H1 (cell line): Measurements from ENCODE around the gene PROCR. TPM values are rescaled to one million over a fixed set of nuclear protein-coding genes. Genes with fewer than 3 reads are reported as not detected.

Experiments used
- CTCF ChIA-PET: fragments of 300-600 bp; sonication (Branson Sonifier 250); formaldehyde crosslinking; loops from one replicate; lab custom pipeline; 2021; ENCODE audit not compliant: partially characterized antibody; lab: Charles Lee
- POLR2A ChIA-PET: fragments of 300-600 bp; sonication (Branson Sonifier 250); formaldehyde crosslinking; loops from one replicate; lab custom pipeline; 2021; ENCODE audit warnings: inconsistent platforms; ENCODE audit not compliant: partially characterized antibody; lab: Charles Lee
- DNase-seq, 2 experiments: peaks; one replicate each; pipeline versions ENCODE4 v3.0.0 to v3.0.0-alpha.2; 2010 to 2022; ENCODE audit warnings: low spot score in 2 of 2, low read depth in 1 of 2, mixed read lengths in 1 of 2
- FAIRE-seq: peaks from 2 replicates; lab custom pipeline; 2011; peaks lifted over from hg19 to GRCh38; lab: Jason Lieb, UNC
- H2AFZ ChIP-seq: 2 replicates; pipeline ENCODE4 v1.8.1; 2012; ENCODE audit warnings: low read length, inconsistent platforms
- H2AK5ac ChIP-seq: 2 replicates; pipeline ENCODE4 v1.6.1; 2013; ENCODE audit warnings: low read depth, low read length
- H2BK120ac ChIP-seq: replicated peaks from 2 replicates; pipeline ENCODE3; 2013; ENCODE audit warnings: low read depth, low read length, inconsistent platforms
- H2BK12ac ChIP-seq: 2 replicates; pipeline ENCODE4 v1.6.1; 2013; ENCODE audit warnings: low read depth, low read length
- H2BK15ac ChIP-seq: 2 replicates; pipeline ENCODE4 v1.6.1; 2013; ENCODE audit warnings: low read length
- H2BK20ac ChIP-seq: 2 replicates; pipeline ENCODE4 v1.6.1; 2013; ENCODE audit warnings: low read length
- H2BK5ac ChIP-seq: 2 replicates; pipeline ENCODE4 v1.6.1; 2013; ENCODE audit warnings: low read depth, low read length
- H3K14ac ChIP-seq: 2 replicates; pipeline ENCODE4 v1.6.1; 2013; ENCODE audit warnings: inconsistent platforms; ENCODE audit not compliant: insufficient read length
- H3K18ac ChIP-seq: 2 replicates; pipeline ENCODE4 v1.6.1; 2013; ENCODE audit warnings: low read length; ENCODE audit errors: extremely low read depth
- H3K23ac ChIP-seq: 2 replicates; pipeline ENCODE4 v1.6.1; 2013; ENCODE audit warnings: inconsistent platforms; ENCODE audit not compliant: insufficient read length
- H3K23me2 ChIP-seq: 2 replicates; pipeline ENCODE4 v1.6.1; 2013; ENCODE audit warnings: low read depth, low read length
- H3K27ac ChIP-seq: 2 replicates; pipeline ENCODE4 v1.6.1; 2011; ENCODE audit warnings: low read depth, low read length, inconsistent platforms
- H3K27me3 ChIP-seq, 4 experiments: replicated peaks in 1 of 4; 1 replicate in 1 of 4; 2 replicates in 3 of 4; pipeline versions ENCODE4 v1.6.1 to v1.8.1; 2011 to 2013; ENCODE audit warnings: low read length in 3 of 4, mild to moderate bottlenecking in 3 of 4, inconsistent platforms in 2 of 4, mixed read lengths in 2 of 4, moderate library complexity in 1 of 4; ENCODE audit not compliant: control insufficient read depth in 3 of 4, insufficient read depth in 3 of 4; ENCODE audit errors: extremely low read depth in 1 of 4
- H3K36me3 ChIP-seq, 4 experiments: 2 replicates each; pipeline versions ENCODE4 v1.6.1 to v1.8.1; 2011 to 2013; ENCODE audit warnings: mild to moderate bottlenecking in 4 of 4, low read length in 3 of 4, moderate library complexity in 2 of 4, control low read depth in 1 of 4, inconsistent platforms in 1 of 4; ENCODE audit not compliant: insufficient read depth in 4 of 4, control insufficient read depth in 2 of 4
- H3K4ac ChIP-seq: replicated peaks from 2 replicates; pipeline ENCODE3; 2013; ENCODE audit warnings: low read length, low read depth, mixed read lengths, inconsistent platforms; ENCODE audit not compliant: insufficient read length
- H3K4me1 ChIP-seq, 4 experiments: replicated peaks in 1 of 4; 1 replicate in 1 of 4; 2 replicates in 3 of 4; pipeline versions ENCODE4 v1.6.1 to v1.8.1; 2011 to 2013; ENCODE audit warnings: low read length in 3 of 4, inconsistent platforms in 2 of 4, mixed read lengths in 1 of 4; ENCODE audit not compliant: insufficient read depth in 4 of 4, control insufficient read depth in 3 of 4
- H3K4me2 ChIP-seq, 2 experiments: 2 replicates each; pipeline versions ENCODE4 v1.6.1 to v1.8.1; 2011 to 2013; ENCODE audit warnings: low read depth in 2 of 2, low read length in 2 of 2, control low read depth in 1 of 2, inconsistent platforms in 1 of 2, mild to moderate bottlenecking in 1 of 2; ENCODE audit not compliant: insufficient read depth in 1 of 2
- H3K4me3 ChIP-seq, 4 experiments: fragments of 200-600, 300-600 bp in 1 of 4; sonication (generic), shearing (Covaris generic), sonication (Bioruptor Twin) in 1 of 4; 2 replicates each; pipeline versions ENCODE4 v1.5.1 to v1.8.1; 2011 to 2016; ENCODE audit warnings: low read length in 4 of 4, low read depth in 3 of 4, control low read depth in 2 of 4, inconsistent platforms in 2 of 4, mild to moderate bottlenecking in 2 of 4, mixed read lengths in 1 of 4, moderate library complexity in 1 of 4; ENCODE audit not compliant: insufficient read depth in 2 of 4; ENCODE audit errors: extremely low read depth in 1 of 4
- H3K56ac ChIP-seq: replicated peaks from 2 replicates; pipeline ENCODE3; 2013; ENCODE audit warnings: low read depth, mild to moderate bottlenecking, mixed read lengths, low read length, inconsistent platforms; ENCODE audit not compliant: insufficient read length
- H3K79me1 ChIP-seq: 2 replicates; pipeline ENCODE4 v1.6.1; 2013; ENCODE audit warnings: low read depth, low read length, control low read depth
- H3K79me2 ChIP-seq, 2 experiments: 2 replicates each; pipeline versions ENCODE4 v1.6.1 to v1.8.1; 2012 to 2013; ENCODE audit warnings: low read length in 2 of 2, mild to moderate bottlenecking in 2 of 2, inconsistent platforms in 1 of 2; ENCODE audit not compliant: insufficient read depth in 2 of 2, control insufficient read depth in 1 of 2
- H3K9ac ChIP-seq, 4 experiments: replicated peaks in 1 of 4; 1 replicate in 1 of 4; 2 replicates in 3 of 4; pipeline versions ENCODE4 v1.6.1 to v1.8.1; 2011 to 2013; ENCODE audit warnings: low read depth in 3 of 4, low read length in 3 of 4, control low read depth in 2 of 4, mild to moderate bottlenecking in 2 of 4, moderate library complexity in 2 of 4, inconsistent platforms in 1 of 4; ENCODE audit errors: extremely low read depth in 1 of 4
- H3K9me3 ChIP-seq, 2 experiments: 2 replicates each; pipeline versions ENCODE4 v1.6.1 to v1.8.1; 2012 to 2013; ENCODE audit warnings: mild to moderate bottlenecking in 2 of 2, moderate library complexity in 2 of 2, control low read depth in 1 of 2, inconsistent platforms in 1 of 2, low read depth in 1 of 2, low read length in 1 of 2, mixed read lengths in 1 of 2; ENCODE audit not compliant: insufficient read depth in 2 of 2
- H4K20me1 ChIP-seq, 2 experiments: replicated peaks in 1 of 2; 2 replicates each; pipeline versions ENCODE3 to v1.8.1; 2011 to 2013; ENCODE audit warnings: inconsistent platforms in 2 of 2, low read length in 2 of 2, mild to moderate bottlenecking in 1 of 2; ENCODE audit not compliant: insufficient read depth in 2 of 2, control insufficient read depth in 1 of 2
- H4K5ac ChIP-seq: 2 replicates; pipeline ENCODE4 v1.6.1; 2013; ENCODE audit warnings: low read length, low read depth, mixed read lengths, inconsistent platforms; ENCODE audit not compliant: insufficient read length
- H4K8ac ChIP-seq: 2 replicates; pipeline ENCODE4 v1.8.0; 2013; ENCODE audit warnings: mild to moderate bottlenecking, moderate library complexity, low read length, inconsistent platforms; ENCODE audit not compliant: insufficient read depth; ENCODE audit errors: extremely low read depth
- H4K91ac ChIP-seq: replicated peaks from 2 replicates; pipeline ENCODE3; 2013; ENCODE audit warnings: low read length, mixed read lengths, inconsistent platforms; ENCODE audit not compliant: insufficient read length
- ATF2 ChIP-seq: IDR thresholded peaks from 2 replicates; pipeline ENCODE4 v1.6.1; 2012; ENCODE audit warnings: low read length, inconsistent platforms
- FOSL1 ChIP-seq: IDR thresholded peaks from 2 replicates; pipeline ENCODE4 v1.6.1; 2011; ENCODE audit warnings: mild to moderate bottlenecking, low read depth, low read length, moderate library complexity; ENCODE audit not compliant: insufficient read depth
- GTF2F1 ChIP-seq: IDR thresholded peaks from 2 replicates; pipeline ENCODE4 v1.6.1; 2012; ENCODE audit warnings: low read depth, low read length, improper control_type of control experiment, borderline replicate concordance
- KDM1A ChIP-seq: fragments of 200-600, 300-600 bp; sonication (generic); IDR thresholded peaks from 2 replicates; pipeline ENCODE4 v1.7.1; 2016; ENCODE audit warnings: mild to moderate bottlenecking, low read length, borderline replicate concordance
- NRF1 ChIP-seq: IDR thresholded peaks from 2 replicates; pipeline ENCODE4 v1.6.1; 2011; ENCODE audit warnings: mild to moderate bottlenecking, low read depth, low read length, improper control_type of control experiment
- PHF8 ChIP-seq: fragments of 200-600 bp; sonication (generic); conservative IDR thresholded peaks from 2 replicates; pipeline ENCODE4 v1.7.1; 2012; ENCODE audit warnings: low read depth, mild to moderate bottlenecking, inconsistent platforms, low read length, moderate library complexity
- POLR2AphosphoS5 ChIP-seq: IDR thresholded peaks from 2 replicates; pipeline ENCODE4 v1.6.1; 2011; ENCODE audit warnings: low read depth, low read length
- SIRT6 ChIP-seq: IDR thresholded peaks from one replicate; pipeline ENCODE4 v1.7.1; 2012; ENCODE audit warnings: low read length, inconsistent platforms
- SRF ChIP-seq: IDR thresholded peaks from 2 replicates; pipeline ENCODE4 v1.6.1; 2011; ENCODE audit warnings: mild to moderate bottlenecking, low read depth, low read length, moderate library complexity
- SUZ12 ChIP-seq: fragments of 200-600 bp; sonication (generic); IDR thresholded peaks from 2 replicates; pipeline ENCODE4 v1.6.1; 2012; ENCODE audit warnings: mild to moderate bottlenecking, inconsistent platforms, low read length, moderate library complexity, mixed read lengths
- TAF7 ChIP-seq: optimal IDR thresholded peaks from 2 replicates; pipeline ENCODE3; 2011; ENCODE audit warnings: low read depth, mild to moderate bottlenecking, inconsistent platforms, low read length, moderate library complexity, borderline replicate concordance
- USF2 ChIP-seq: IDR thresholded peaks from 2 replicates; pipeline ENCODE4 v1.6.1; 2011; ENCODE audit warnings: low read length, improper control_type of control experiment
- WGBS, 2 experiments: shearing (Covaris generic) in 1 of 2; methylation state at CpG; one replicate each; pipeline versions ENCODE4 v1.1.6 to v1.1.7; 2013 to 2015; ENCODE audit warnings: low lambda C conversion rate in 2 of 2, mixed read lengths in 2 of 2, inconsistent platforms in 1 of 2, low coverage in 1 of 2, missing lambda C conversion rate in 1 of 2; ENCODE audit not compliant: insufficient replicate concordance in 2 of 2, insufficient coverage in 1 of 2, insufficient read length in 1 of 2; ENCODE audit errors: extremely low coverage in 1 of 2, missing lambda C conversion rate in 1 of 2; 5-methylcytosine and 5-hydroxymethylcytosine counted together
- polyA plus RNA-seq, 7 experiments: library from polyadenylated mRNA; depleted of rRNA in 3 of 7; stranded (reverse) in 5 of 7; unstranded in 2 of 7; fragments of >200 nt in 5 of 7; fragments of 200-250 nt in 2 of 7; gene quantifications; 1 replicate in 5 of 7; 2 replicates in 1 of 7; 4 replicates in 1 of 7; pipeline versions ENCODE4 v1.2.1 to v1.2.3, GENCODE V29; 2011 to 2013; ENCODE audit warnings: missing spikeins in 2 of 7, mixed read lengths in 2 of 7
- total RNA-seq: library from RNA; stranded (reverse); fragmentation: NEBNext Ultra II Directional; extraction: Animal tissue kit (Norgen Biotek cat#: 25700); gene quantifications from 2 replicates; pipeline ENCODE4 v1.2.1, GENCODE V29; 2021

Gene PROCR
- total and polyA plus RNA-seq, 2 of the 8 experiments (the other 6 are each of a cell fraction or from before 2014, with no cell fraction given): 21.3 to 42.9 TPM

GRCh38 chr20:35129647-35130069 is 42.2 kb upstream of the PROCR start:
- no peak overlapping the region for H2AK5ac ChIP-seq
- H3K23me2 ChIP-seq: no peaks in the 10 kb centered on the region
- H2BK120ac ChIP-seq: no peak overlapping the region
- no peak overlapping the region for H3K9ac ChIP-seq
- no peaks in the 10 kb centered on the region for H3K79me2 ChIP-seq
- no peak overlapping the region for H4K5ac ChIP-seq
- H3K9me3 ChIP-seq: no peaks in the 10 kb centered on the region
- FAIRE-seq (no peak), DNase-seq (no peak)
- H2BK15ac ChIP-seq: no peak overlapping the region
- no peak overlapping the region for H4K8ac ChIP-seq
- ChIA-PET POLR2A (no interaction called here), CTCF (no interaction called here)
- H4K91ac ChIP-seq: no peak overlapping the region
- H3K4me1 ChIP-seq: no peaks in the 10 kb centered on the region
- no peak overlapping the region for H3K56ac ChIP-seq
- H3K27me3 ChIP-seq: no peaks in the 10 kb centered on the region
- no peak overlapping the region for H2BK12ac ChIP-seq
- no peak overlapping the region for H3K14ac ChIP-seq
- no peaks in the 10 kb centered on the region for H3K79me1 ChIP-seq
- TF ChIP-seq POLR2AphosphoS5 (no peak), USF2 (no peak), SUZ12 (no peak), ATF2 (no peak), PHF8 (no peak), SRF (no peak), TAF7 (no peak), NRF1 (no peak), FOSL1 (no peak), GTF2F1 (no peak), SIRT6 (no peak), KDM1A (no peak)
- TF ChIP-seq, all 59 proteins: peak for 0
- WGBS, 2 experiments: 94% methylated on average over 2 of the region's 2 CpGs; no CpG with 5 or more reads in 1 of the 2 experiments
- Histone ChIP-seq H2BK20ac (no peak overlapping the region), H3K4me3 (no peak overlapping the region), H2BK5ac (no peak overlapping the region), H3K36me3 (peaks cover 8 to 56% (median 28%) of the 10 kb centered on the region in 4 experiments; a peak in 7 of 8 replicates), H2AFZ (no peak overlapping the region), H3K27ac (no peak overlapping the region), H3K4ac (no peak overlapping the region), H3K4me2 (no peak overlapping the region), H3K23ac (no peak overlapping the region), H4K20me1 (no peaks in the 10 kb centered on the region), H3K18ac (no peak overlapping the region)
